OCI-LY7 (cell line): ENCODE measurements around the gene NELL1.

ENCODE experiments used
- CTCF ChIP-seq: fragments of 200-600 bp; sonication (generic); conservative IDR thresholded peaks from 2 replicates; pipeline ENCODE4 v1.5.1; 2014; ENCODE audit warnings: mild to moderate bottlenecking, antibody characterized with exemption, low read length, moderate library complexity, mixed read lengths
- EZH2phosphoT487 ChIP-seq: fragments of 200-600 bp; sonication (generic); IDR thresholded peaks from 2 replicates; pipeline ENCODE4 v1.6.1; 2018; ENCODE audit warnings: low read depth, borderline replicate concordance, mild to moderate bottlenecking, mixed run types, antibody characterized with exemption, low read length, moderate library complexity, mixed read lengths

- TF ChIP-seq CTCF (no peak), EZH2phosphoT487 (no peak)
These were observed 705.0 kb downstream of the NELL1 start for GRCh38 chr11:21374376-21374775.
